ENCODE results near the gene KDM4B. TPM values are rescaled to one million over a fixed set of nuclear protein-coding genes. Genes with fewer than 3 reads are reported as not detected.

Gene KDM4B
- polyA plus RNA-seq, 1 donor from 2014 or later: 78.2 TPM

DNA sequence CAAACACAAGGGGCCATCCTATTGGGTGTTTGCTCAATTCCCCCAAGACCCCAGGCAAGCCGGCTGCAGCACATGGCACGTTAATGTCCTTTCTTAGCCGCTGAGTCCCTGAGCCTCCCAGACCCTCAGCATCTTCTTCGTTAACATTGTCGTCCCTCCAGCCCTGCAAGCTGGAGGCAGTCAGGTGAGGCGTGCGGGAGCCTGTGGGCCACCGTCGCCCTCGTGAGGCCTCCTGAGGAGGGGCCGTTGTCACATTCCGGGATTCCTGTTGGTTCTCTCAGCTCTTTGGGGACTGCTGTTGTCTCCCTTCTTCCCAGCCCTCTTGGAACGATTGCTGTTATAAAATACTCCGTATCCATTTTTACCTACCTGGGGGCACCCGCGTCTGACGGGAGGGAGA, 140.6 kb downstream of the KDM4B start:
- no peak overlapping the region for H3K27ac Mint-ChIP-seq
- H3K36me3 Mint-ChIP-seq: peaks cover 2% of the 10 kb centered on the region

GRCh38 chr19:5110546-5110945, 141.6 kb downstream of the KDM4B start:
- H3K4me3 Mint-ChIP-seq: no peak overlapping the region
- H3K27me3 Mint-ChIP-seq: no peaks in the 10 kb centered on the region
- no peaks in the 10 kb centered on the region for H3K9me3 Mint-ChIP-seq
- peaks cover 0 to 2% (median 0%) of the 10 kb centered on the region in 3 donors for H3K4me1 Mint-ChIP-seq
- peak overlapping the region in 1 of 3 donors; percentile 50 for H3K27ac Mint-ChIP-seq
- H3K36me3 Mint-ChIP-seq: peaks cover 2% of the 10 kb centered on the region

More for the DNA sequence above, 140.6 kb downstream of the KDM4B start:
- no peaks in the 10 kb centered on the region for H3K9me3 Mint-ChIP-seq
- H3K4me3 Mint-ChIP-seq: no peak overlapping the region
- H3K4me1 Mint-ChIP-seq: peaks cover 0 to 2% (median 0%) of the 10 kb centered on the region in 3 donors
- no peaks in the 10 kb centered on the region for H3K27me3 Mint-ChIP-seq

DNA sequence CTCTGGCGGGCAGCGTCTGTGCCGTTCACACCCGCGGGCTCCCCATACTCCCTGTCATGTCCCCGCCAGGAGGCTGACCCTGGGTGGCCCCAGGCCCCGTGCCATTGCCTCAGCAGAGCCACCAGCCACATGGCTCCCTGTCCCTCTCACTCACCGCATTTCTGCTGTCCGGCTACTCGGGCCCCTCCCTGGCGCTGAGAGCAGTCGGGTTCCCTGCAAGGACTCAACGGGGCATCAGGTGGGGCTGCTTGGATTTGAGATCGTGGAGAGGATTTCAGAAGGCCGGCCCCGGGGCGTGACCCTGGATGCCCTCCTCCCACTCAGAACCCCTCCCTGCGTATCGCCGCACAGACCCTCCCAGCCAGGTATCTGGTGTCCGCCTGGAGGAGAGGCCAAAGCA, 142.1 kb downstream of the KDM4B start:
- Mint-ChIP-seq H3K9me3 (no peaks in the 10 kb centered on the region), H3K4me3 (no peak overlapping the region), H3K27ac (no peak overlapping the region), H3K27me3 (no peaks in the 10 kb centered on the region), H3K36me3 (peaks cover 2% of the 10 kb centered on the region), H3K4me1 (peaks cover 0 to under 1% (median 0%) of the 10 kb centered on the region in 3 donors)

GRCh38 chr19:5112175-5112574, 143.3 kb downstream of the KDM4B start:
- Mint-ChIP-seq H3K27me3 (no peaks in the 10 kb centered on the region), H3K27ac (no peak overlapping the region), H3K4me3 (no peak overlapping the region), H3K9me3 (no peaks in the 10 kb centered on the region), H3K36me3 (peaks cover 4% of the 10 kb centered on the region), H3K4me1 (peaks cover 0 to 2% (median 0%) of the 10 kb centered on the region in 3 donors)

DNA sequence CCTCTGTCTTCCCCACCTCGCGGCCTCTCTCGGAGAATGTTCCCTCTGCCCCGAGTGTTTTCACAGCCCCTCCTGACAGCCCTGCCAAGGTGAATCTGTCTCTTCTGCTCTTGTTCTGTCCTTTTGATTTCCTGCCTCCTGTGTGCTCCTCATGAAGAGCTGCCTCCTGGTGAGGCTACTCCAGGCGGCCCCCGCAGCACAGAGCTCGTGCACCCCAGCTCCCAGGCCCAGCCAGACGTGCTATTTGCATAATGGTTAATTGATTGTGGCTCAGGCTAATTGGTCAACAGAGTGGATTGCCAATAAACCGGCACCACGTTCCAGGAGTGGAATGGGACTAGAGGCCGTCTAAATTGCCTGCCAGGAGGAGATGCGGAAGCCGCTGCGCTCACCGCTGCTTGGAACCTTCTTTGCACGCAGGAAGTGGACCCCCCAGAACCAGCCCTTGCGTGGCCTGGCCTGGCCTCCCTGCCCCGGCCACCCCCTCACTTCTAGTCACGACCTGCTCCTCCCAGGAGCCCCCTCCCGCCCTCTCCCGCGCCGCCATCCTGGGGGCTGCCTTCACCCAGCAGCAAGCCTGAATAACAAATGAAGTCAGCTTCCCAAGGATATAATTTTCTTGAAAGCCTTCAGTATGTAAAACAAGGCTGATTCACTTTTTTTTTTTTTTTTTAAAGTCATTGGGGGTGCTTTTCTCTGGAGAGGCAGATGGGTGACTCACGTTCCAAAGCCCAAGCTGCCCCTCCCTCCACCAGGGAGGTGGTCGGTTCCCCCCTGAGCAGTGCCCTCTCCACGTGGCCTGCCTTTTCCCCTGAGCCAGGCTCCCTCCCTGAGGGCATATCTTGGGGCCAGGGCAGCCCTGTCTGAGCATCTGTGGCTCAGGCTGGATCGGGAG, 144.0 kb downstream of the KDM4B start:
- H3K4me1 Mint-ChIP-seq: peaks cover 0 to 2% (median 0%) of the 10 kb centered on the region in 3 donors
- no peaks in the 10 kb centered on the region for H3K27me3 Mint-ChIP-seq
- H3K4me3 Mint-ChIP-seq: no peak overlapping the region
- H3K9me3 Mint-ChIP-seq: no peaks in the 10 kb centered on the region
- peaks cover 4% of the 10 kb centered on the region for H3K36me3 Mint-ChIP-seq
- no peak overlapping the region for H3K27ac Mint-ChIP-seq

DNA sequence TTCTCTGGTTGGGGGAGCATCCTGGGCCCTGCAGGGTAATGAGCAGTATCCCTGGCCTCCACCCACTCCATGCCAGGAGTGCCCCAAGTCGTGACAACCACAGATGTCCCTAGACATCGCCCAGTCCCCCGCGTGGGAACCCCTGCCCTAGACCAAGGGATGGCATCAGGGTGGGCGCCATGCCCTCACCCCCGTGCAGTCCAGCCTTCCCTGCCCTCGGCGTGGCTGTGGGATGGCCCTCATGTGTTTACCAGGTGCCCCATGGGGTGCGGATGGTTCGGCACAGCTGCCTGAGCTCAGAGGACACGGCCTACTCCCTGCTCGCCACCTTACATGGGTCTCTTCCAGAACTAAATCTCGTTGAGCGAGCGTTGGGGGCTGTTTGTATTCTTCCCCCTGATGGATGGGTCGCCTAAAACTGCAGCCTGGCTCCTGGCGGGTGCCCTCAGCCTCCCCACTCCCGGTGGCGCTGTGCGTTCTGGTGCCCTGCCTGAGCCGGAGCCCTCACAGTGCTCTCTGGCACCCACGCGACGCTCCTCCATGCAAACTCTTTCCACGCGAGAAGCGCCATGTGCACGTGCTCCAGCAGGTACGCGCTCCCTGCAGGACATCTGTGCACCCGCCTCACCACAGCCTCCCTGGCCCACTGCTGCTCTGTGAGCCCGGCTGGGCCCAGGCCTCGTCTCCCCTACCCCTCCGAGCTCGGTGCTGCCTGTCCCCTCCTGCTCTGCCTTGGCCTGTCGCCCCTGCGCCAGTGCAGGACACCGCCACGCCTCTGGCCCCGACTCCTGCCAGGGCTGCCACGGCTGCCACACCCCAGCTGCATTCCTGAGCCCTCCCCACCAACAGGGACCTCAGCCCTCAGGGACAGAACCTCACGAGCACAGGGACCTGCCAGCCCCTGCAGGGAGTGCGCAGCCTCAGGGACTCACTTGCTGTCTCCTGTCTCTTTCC, 145.0 kb downstream of the KDM4B start:
- H3K27me3 Mint-ChIP-seq: no peaks in the 10 kb centered on the region

DNA sequence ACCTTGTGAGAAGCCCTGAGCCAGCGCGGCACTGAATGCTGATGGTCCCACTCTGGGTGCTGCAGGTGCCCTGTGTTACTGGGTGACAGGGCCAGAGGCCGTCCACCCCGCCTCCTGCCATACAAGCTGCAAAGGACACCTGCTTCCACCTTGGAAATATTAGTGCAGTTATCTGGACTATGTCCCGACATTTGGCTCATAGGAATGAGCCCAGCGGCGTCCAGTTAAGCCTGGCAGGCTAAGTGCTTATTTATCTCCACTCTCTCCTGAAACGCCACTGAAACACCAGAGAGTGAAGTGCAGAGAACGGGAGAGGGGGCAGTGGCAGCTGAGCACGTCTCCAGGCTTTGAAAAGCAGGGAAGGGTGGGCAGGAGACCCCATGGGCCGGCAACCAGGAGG, 145.8 kb downstream of the KDM4B start:
- Mint-ChIP-seq H3K36me3 (peaks cover 4% of the 10 kb centered on the region), H3K4me1 (peaks cover 0 to 2% (median 0%) of the 10 kb centered on the region in 3 donors), H3K4me3 (no peak overlapping the region), H3K27me3 (no peaks in the 10 kb centered on the region), H3K9me3 (no peaks in the 10 kb centered on the region), H3K27ac (no peak overlapping the region)

More for the DNA sequence above, 145.0 kb downstream of the KDM4B start:
- Mint-ChIP-seq H3K36me3 (peaks cover 4% of the 10 kb centered on the region), H3K4me3 (no peak overlapping the region), H3K9me3 (no peaks in the 10 kb centered on the region), H3K27ac (no peak overlapping the region), H3K4me1 (peaks cover 0 to 2% (median 0%) of the 10 kb centered on the region in 3 donors)

GRCh38 chr19:5115351-5115750, 146.4 kb downstream of the KDM4B start:
- Mint-ChIP-seq H3K27ac (no peak overlapping the region), H3K4me3 (no peak overlapping the region), H3K9me3 (no peaks in the 10 kb centered on the region), H3K4me1 (peaks cover 0 to 2% (median 0%) of the 10 kb centered on the region in 3 donors), H3K36me3 (peaks cover 6% of the 10 kb centered on the region), H3K27me3 (no peaks in the 10 kb centered on the region)

- H3K9me3 Mint-ChIP-seq: no peaks in the 10 kb centered on the region
- peaks cover 0 to 2% (median 0%) of the 10 kb centered on the region in 3 donors for H3K4me1 Mint-ChIP-seq
- H3K36me3 Mint-ChIP-seq: peaks cover 6% of the 10 kb centered on the region
- no peaks in the 10 kb centered on the region for H3K27me3 Mint-ChIP-seq
- no peak overlapping the region for H3K27ac Mint-ChIP-seq
- no peak overlapping the region for H3K4me3 Mint-ChIP-seq
Measured at GRCh38 chr19:5115771-5116202, 146.9 kb downstream of the KDM4B start.

DNA sequence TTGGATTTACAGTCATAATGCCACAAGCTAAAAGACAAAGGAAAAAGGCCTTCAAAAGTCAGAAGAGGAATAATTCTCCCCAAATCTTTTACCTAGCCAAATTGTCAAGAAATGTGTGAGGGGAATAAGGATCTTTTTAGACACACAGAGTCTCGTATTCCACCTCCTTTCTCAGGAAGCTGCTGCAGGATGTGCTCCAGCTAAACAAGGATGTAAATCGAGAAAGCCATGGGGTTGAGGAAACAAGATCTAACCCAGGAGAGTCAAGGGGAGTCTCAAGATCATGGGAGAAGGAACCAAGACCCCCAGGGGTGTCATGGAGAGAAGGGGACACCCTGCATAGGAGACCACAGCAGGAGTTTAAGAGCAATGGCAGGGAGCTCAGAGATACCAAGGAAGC, 147.4 kb downstream of the KDM4B start:
- Mint-ChIP-seq H3K27me3 (no peaks in the 10 kb centered on the region), H3K36me3 (peaks cover 6% of the 10 kb centered on the region), H3K27ac (peak overlapping the region in 1 of 3 donors; percentile 80), H3K4me1 (peaks cover 4 to 6% (median 4%) of the 10 kb centered on the region in 3 donors), H3K4me3 (no peak overlapping the region), H3K9me3 (no peaks in the 10 kb centered on the region)

- H3K27ac Mint-ChIP-seq: no peak overlapping the region
- peaks cover 6% of the 10 kb centered on the region for H3K36me3 Mint-ChIP-seq
Measured at GRCh38 chr19:5117421-5117820, 148.5 kb downstream of the KDM4B start.

GRCh38 chr19:5118026-5118425, 149.1 kb downstream of the KDM4B start:
- Mint-ChIP-seq H3K36me3 (peaks cover 6% of the 10 kb centered on the region), H3K4me3 (no peak overlapping the region), H3K4me1 (peaks cover 12 to 18% (median 14%) of the 10 kb centered on the region in 3 donors), H3K27ac (peak overlapping the region in 1 of 3 donors; percentile 13), H3K27me3 (no peaks in the 10 kb centered on the region), H3K9me3 (no peaks in the 10 kb centered on the region)

More at GRCh38 chr19:5117421-5117820, 148.5 kb downstream of the KDM4B start:
- peaks cover 11 to 16% (median 13%) of the 10 kb centered on the region in 3 donors for H3K4me1 Mint-ChIP-seq
- H3K4me3 Mint-ChIP-seq: peak overlapping the region in 1 of 4 donors; percentile 63
- no peaks in the 10 kb centered on the region for H3K9me3 Mint-ChIP-seq
- H3K27me3 Mint-ChIP-seq: no peaks in the 10 kb centered on the region

DNA sequence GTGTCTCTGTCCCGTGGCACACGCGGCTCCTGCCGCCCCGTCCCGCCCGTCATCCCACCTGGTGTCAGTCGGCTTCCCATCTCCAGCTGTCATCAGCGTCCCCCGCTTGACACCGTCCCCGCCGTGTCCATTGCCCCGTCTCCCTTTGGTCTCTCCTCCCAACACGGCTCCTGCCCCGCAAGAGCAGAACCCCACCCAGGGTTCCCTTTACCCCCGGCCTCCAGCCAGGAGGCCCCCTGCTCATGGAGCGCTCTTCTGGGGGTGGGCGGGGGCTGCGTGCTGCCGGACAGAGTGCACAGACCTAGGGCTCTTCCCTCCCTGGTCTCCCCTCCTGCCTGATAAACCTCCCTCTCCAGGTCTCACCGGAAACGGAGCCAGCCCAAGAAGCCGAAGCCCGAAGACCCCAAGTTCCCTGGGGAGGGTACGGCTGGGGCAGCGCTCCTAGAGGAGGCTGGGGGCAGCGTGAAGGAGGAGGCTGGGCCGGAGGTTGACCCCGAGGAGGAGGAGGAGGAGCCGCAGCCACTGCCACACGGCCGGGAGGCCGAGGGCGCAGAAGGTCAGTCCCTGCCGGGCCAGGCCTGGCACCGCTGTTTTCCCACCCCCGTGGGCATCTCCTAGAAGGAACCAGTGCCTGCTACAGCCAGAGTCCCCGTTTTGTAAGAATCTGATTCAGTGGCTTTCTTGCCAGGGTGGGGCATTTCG, 150.5 kb downstream of the KDM4B start:
- H3K4me3 Mint-ChIP-seq: no peak overlapping the region
- peaks cover 12 to 18% (median 17%) of the 10 kb centered on the region in 3 donors for H3K4me1 Mint-ChIP-seq
- H3K27ac Mint-ChIP-seq: peak overlapping the region in 2 of 3 donors; percentile 53 to 77
- H3K27me3 Mint-ChIP-seq: no peaks in the 10 kb centered on the region
- H3K36me3 Mint-ChIP-seq: peaks cover 6% of the 10 kb centered on the region
- H3K9me3 Mint-ChIP-seq: no peaks in the 10 kb centered on the region

- Mint-ChIP-seq H3K36me3 (peaks cover 6% of the 10 kb centered on the region), H3K4me1 (peaks cover 12 to 23% (median 17%) of the 10 kb centered on the region in 3 donors), H3K27me3 (no peaks in the 10 kb centered on the region), H3K9me3 (no peaks in the 10 kb centered on the region), H3K27ac (peak overlapping the region in 1 of 3 donors; percentile 77), H3K4me3 (no peak overlapping the region)
Measured at GRCh38 chr19:5120321-5120720, 151.4 kb downstream of the KDM4B start.

All from IgD-negative memory B cell (primary cell).